H1 (cell line): ENCODE data around the gene ADGRG2. TPM values are rescaled to one million over a fixed set of nuclear protein-coding genes. Genes with fewer than 3 reads are reported as not detected.

ENCODE experiments used
- CTCF ChIA-PET: fragments of 300-600 bp; sonication (Branson Sonifier 250); formaldehyde crosslinking; loops from one replicate; lab custom pipeline; 2021; ENCODE audit not compliant: partially characterized antibody; lab: Charles Lee
- POLR2A ChIA-PET: fragments of 300-600 bp; sonication (Branson Sonifier 250); formaldehyde crosslinking; loops from one replicate; lab custom pipeline; 2021; ENCODE audit warnings: inconsistent platforms; ENCODE audit not compliant: partially characterized antibody; lab: Charles Lee
- DNase-seq, 2 experiments: peaks; one replicate each; pipeline versions ENCODE4 v3.0.0 to v3.0.0-alpha.2; 2010 to 2022; ENCODE audit warnings: low spot score in 2 of 2, low read depth in 1 of 2, mixed read lengths in 1 of 2
- FAIRE-seq: peaks from 2 replicates; lab custom pipeline; 2011; peaks lifted over from hg19 to GRCh38; lab: Jason Lieb, UNC
- H2AFZ ChIP-seq: 2 replicates; pipeline ENCODE4 v1.8.1; 2012; ENCODE audit warnings: low read length, inconsistent platforms
- H2AK5ac ChIP-seq: 2 replicates; pipeline ENCODE4 v1.6.1; 2013; ENCODE audit warnings: low read depth, low read length
- H2BK120ac ChIP-seq: replicated peaks from 2 replicates; pipeline ENCODE3; 2013; ENCODE audit warnings: low read depth, low read length, inconsistent platforms
- H2BK12ac ChIP-seq: 2 replicates; pipeline ENCODE4 v1.6.1; 2013; ENCODE audit warnings: low read depth, low read length
- H2BK15ac ChIP-seq: 2 replicates; pipeline ENCODE4 v1.6.1; 2013; ENCODE audit warnings: low read length
- H2BK20ac ChIP-seq: 2 replicates; pipeline ENCODE4 v1.6.1; 2013; ENCODE audit warnings: low read length
- H2BK5ac ChIP-seq: 2 replicates; pipeline ENCODE4 v1.6.1; 2013; ENCODE audit warnings: low read depth, low read length
- H3K14ac ChIP-seq: 2 replicates; pipeline ENCODE4 v1.6.1; 2013; ENCODE audit warnings: inconsistent platforms; ENCODE audit not compliant: insufficient read length
- H3K18ac ChIP-seq: 2 replicates; pipeline ENCODE4 v1.6.1; 2013; ENCODE audit warnings: low read length; ENCODE audit errors: extremely low read depth
- H3K23ac ChIP-seq: 2 replicates; pipeline ENCODE4 v1.6.1; 2013; ENCODE audit warnings: inconsistent platforms; ENCODE audit not compliant: insufficient read length
- H3K23me2 ChIP-seq: 2 replicates; pipeline ENCODE4 v1.6.1; 2013; ENCODE audit warnings: low read depth, low read length
- H3K27ac ChIP-seq: 2 replicates; pipeline ENCODE4 v1.6.1; 2011; ENCODE audit warnings: low read depth, low read length, inconsistent platforms
- H3K27me3 ChIP-seq, 4 experiments: replicated peaks in 1 of 4; 1 replicate in 1 of 4; 2 replicates in 3 of 4; pipeline versions ENCODE4 v1.6.1 to v1.8.1; 2011 to 2013; ENCODE audit warnings: low read length in 3 of 4, mild to moderate bottlenecking in 3 of 4, inconsistent platforms in 2 of 4, mixed read lengths in 2 of 4, moderate library complexity in 1 of 4; ENCODE audit not compliant: control insufficient read depth in 3 of 4, insufficient read depth in 3 of 4; ENCODE audit errors: extremely low read depth in 1 of 4
- H3K36me3 ChIP-seq, 4 experiments: 2 replicates each; pipeline versions ENCODE4 v1.6.1 to v1.8.1; 2011 to 2013; ENCODE audit warnings: mild to moderate bottlenecking in 4 of 4, low read length in 3 of 4, moderate library complexity in 2 of 4, control low read depth in 1 of 4, inconsistent platforms in 1 of 4; ENCODE audit not compliant: insufficient read depth in 4 of 4, control insufficient read depth in 2 of 4
- H3K4ac ChIP-seq: replicated peaks from 2 replicates; pipeline ENCODE3; 2013; ENCODE audit warnings: low read length, low read depth, mixed read lengths, inconsistent platforms; ENCODE audit not compliant: insufficient read length
- H3K4me1 ChIP-seq, 4 experiments: replicated peaks in 1 of 4; 1 replicate in 1 of 4; 2 replicates in 3 of 4; pipeline versions ENCODE4 v1.6.1 to v1.8.1; 2011 to 2013; ENCODE audit warnings: low read length in 3 of 4, inconsistent platforms in 2 of 4, mixed read lengths in 1 of 4; ENCODE audit not compliant: insufficient read depth in 4 of 4, control insufficient read depth in 3 of 4
- H3K4me2 ChIP-seq, 2 experiments: 2 replicates each; pipeline versions ENCODE4 v1.6.1 to v1.8.1; 2011 to 2013; ENCODE audit warnings: low read depth in 2 of 2, low read length in 2 of 2, control low read depth in 1 of 2, inconsistent platforms in 1 of 2, mild to moderate bottlenecking in 1 of 2; ENCODE audit not compliant: insufficient read depth in 1 of 2
- H3K4me3 ChIP-seq, 4 experiments: fragments of 200-600, 300-600 bp in 1 of 4; sonication (generic), shearing (Covaris generic), sonication (Bioruptor Twin) in 1 of 4; 2 replicates each; pipeline versions ENCODE4 v1.5.1 to v1.8.1; 2011 to 2016; ENCODE audit warnings: low read length in 4 of 4, low read depth in 3 of 4, control low read depth in 2 of 4, inconsistent platforms in 2 of 4, mild to moderate bottlenecking in 2 of 4, mixed read lengths in 1 of 4, moderate library complexity in 1 of 4; ENCODE audit not compliant: insufficient read depth in 2 of 4; ENCODE audit errors: extremely low read depth in 1 of 4
- H3K56ac ChIP-seq: replicated peaks from 2 replicates; pipeline ENCODE3; 2013; ENCODE audit warnings: low read depth, mild to moderate bottlenecking, mixed read lengths, low read length, inconsistent platforms; ENCODE audit not compliant: insufficient read length
- H3K79me1 ChIP-seq: 2 replicates; pipeline ENCODE4 v1.6.1; 2013; ENCODE audit warnings: low read depth, low read length, control low read depth
- H3K79me2 ChIP-seq, 2 experiments: 2 replicates each; pipeline versions ENCODE4 v1.6.1 to v1.8.1; 2012 to 2013; ENCODE audit warnings: low read length in 2 of 2, mild to moderate bottlenecking in 2 of 2, inconsistent platforms in 1 of 2; ENCODE audit not compliant: insufficient read depth in 2 of 2, control insufficient read depth in 1 of 2
- H3K9ac ChIP-seq, 4 experiments: replicated peaks in 1 of 4; 1 replicate in 1 of 4; 2 replicates in 3 of 4; pipeline versions ENCODE4 v1.6.1 to v1.8.1; 2011 to 2013; ENCODE audit warnings: low read depth in 3 of 4, low read length in 3 of 4, control low read depth in 2 of 4, mild to moderate bottlenecking in 2 of 4, moderate library complexity in 2 of 4, inconsistent platforms in 1 of 4; ENCODE audit errors: extremely low read depth in 1 of 4
- H3K9me3 ChIP-seq, 2 experiments: 2 replicates each; pipeline versions ENCODE4 v1.6.1 to v1.8.1; 2012 to 2013; ENCODE audit warnings: mild to moderate bottlenecking in 2 of 2, moderate library complexity in 2 of 2, control low read depth in 1 of 2, inconsistent platforms in 1 of 2, low read depth in 1 of 2, low read length in 1 of 2, mixed read lengths in 1 of 2; ENCODE audit not compliant: insufficient read depth in 2 of 2
- H4K20me1 ChIP-seq, 2 experiments: replicated peaks in 1 of 2; 2 replicates each; pipeline versions ENCODE3 to v1.8.1; 2011 to 2013; ENCODE audit warnings: inconsistent platforms in 2 of 2, low read length in 2 of 2, mild to moderate bottlenecking in 1 of 2; ENCODE audit not compliant: insufficient read depth in 2 of 2, control insufficient read depth in 1 of 2
- H4K5ac ChIP-seq: 2 replicates; pipeline ENCODE4 v1.6.1; 2013; ENCODE audit warnings: low read length, low read depth, mixed read lengths, inconsistent platforms; ENCODE audit not compliant: insufficient read length
- H4K8ac ChIP-seq: 2 replicates; pipeline ENCODE4 v1.8.0; 2013; ENCODE audit warnings: mild to moderate bottlenecking, moderate library complexity, low read length, inconsistent platforms; ENCODE audit not compliant: insufficient read depth; ENCODE audit errors: extremely low read depth
- H4K91ac ChIP-seq: replicated peaks from 2 replicates; pipeline ENCODE3; 2013; ENCODE audit warnings: low read length, mixed read lengths, inconsistent platforms; ENCODE audit not compliant: insufficient read length
- HDAC6 ChIP-seq: IDR thresholded peaks from one replicate; pipeline ENCODE4 v1.7.1; 2012; ENCODE audit warnings: low read depth, mild to moderate bottlenecking, inconsistent platforms, low read length, moderate library complexity
- RNF2 ChIP-seq: fragments of 200-900, 300-1000 bp; sonication (generic); IDR thresholded peaks from 2 replicates; pipeline ENCODE4 v1.7.1; 2016; ENCODE audit warnings: borderline replicate concordance, low read depth, mild to moderate bottlenecking, antibody characterized with exemption, low read length; ENCODE audit not compliant: poor library complexity, severe bottlenecking; ENCODE audit errors: missing control alignments
- TAF1 ChIP-seq: IDR thresholded peaks from 2 replicates; pipeline ENCODE4 v1.6.1; 2011; ENCODE audit warnings: mild to moderate bottlenecking, low read depth, low read length
- WGBS, 2 experiments: shearing (Covaris generic) in 1 of 2; methylation state at CpG; one replicate each; pipeline versions ENCODE4 v1.1.6 to v1.1.7; 2013 to 2015; ENCODE audit warnings: low lambda C conversion rate in 2 of 2, mixed read lengths in 2 of 2, inconsistent platforms in 1 of 2, low coverage in 1 of 2, missing lambda C conversion rate in 1 of 2; ENCODE audit not compliant: insufficient replicate concordance in 2 of 2, insufficient coverage in 1 of 2, insufficient read length in 1 of 2; ENCODE audit errors: extremely low coverage in 1 of 2, missing lambda C conversion rate in 1 of 2; 5-methylcytosine and 5-hydroxymethylcytosine counted together
- polyA plus RNA-seq, 7 experiments: library from polyadenylated mRNA; depleted of rRNA in 3 of 7; stranded (reverse) in 5 of 7; unstranded in 2 of 7; fragments of >200 nt in 5 of 7; fragments of 200-250 nt in 2 of 7; gene quantifications; 1 replicate in 5 of 7; 2 replicates in 1 of 7; 4 replicates in 1 of 7; pipeline versions ENCODE4 v1.2.1 to v1.2.3, GENCODE V29; 2011 to 2013; ENCODE audit warnings: missing spikeins in 2 of 7, mixed read lengths in 2 of 7
- total RNA-seq: library from RNA; stranded (reverse); fragmentation: NEBNext Ultra II Directional; extraction: Animal tissue kit (Norgen Biotek cat#: 25700); gene quantifications from 2 replicates; pipeline ENCODE4 v1.2.1, GENCODE V29; 2021
- TF ChIP-seq, protein P1 (sequence below), 3 experiments: IDR thresholded peaks; 1 replicate in 2 of 3; 2 replicates in 1 of 3; pipeline versions ENCODE4 v1.5.1 to v1.6.1; 2011; ENCODE audit warnings: low read length in 3 of 3, mild to moderate bottlenecking in 3 of 3, inconsistent platforms in 2 of 3, low read depth in 1 of 3, moderate library complexity in 1 of 3; ENCODE audit not compliant: insufficient read depth in 1 of 3; ENCODE audit errors: control extremely low read depth in 1 of 3
- TF ChIP-seq, protein P2 (sequence below): IDR thresholded peaks from 2 replicates; pipeline ENCODE4 v1.6.1; 2012; ENCODE audit warnings: inconsistent platforms

The ADGRG2 gene
- total and polyA plus RNA-seq, 2 of the 8 experiments (the other 6 are each of a cell fraction or from before 2014, with no cell fraction given) = 8.9 to 13.3 TPM

DNA sequence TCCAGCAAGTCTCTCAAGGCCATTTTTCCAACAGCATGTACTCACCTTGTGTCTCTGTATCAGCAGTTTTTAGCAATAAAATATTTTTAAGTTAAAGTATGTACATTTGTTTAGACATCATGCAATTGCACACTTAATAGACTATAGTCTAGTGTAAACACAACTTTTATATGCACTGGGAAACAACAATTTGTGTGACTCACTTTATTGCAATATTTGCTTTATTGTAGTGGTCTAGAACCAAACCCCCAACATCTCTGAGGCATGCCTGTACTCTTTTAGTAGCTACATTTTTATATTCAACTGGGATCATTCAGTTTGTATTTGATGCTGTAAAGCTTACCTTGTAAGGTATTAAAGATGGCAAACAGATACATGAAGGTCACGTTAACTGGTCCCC, 123.6 kb downstream of the ADGRG2 start:
- no peaks in the 10 kb centered on the region for H3K27me3 ChIP-seq
- no peak overlapping the region for H3K4me3 ChIP-seq
- no peaks in the 10 kb centered on the region for H3K9me3 ChIP-seq
- no peaks in the 10 kb centered on the region for H3K79me2 ChIP-seq
- DNase-seq (no peak), FAIRE-seq (no peak)
- H4K91ac ChIP-seq = no peak overlapping the region
- no peak overlapping the region for H2AFZ ChIP-seq
- no peak overlapping the region for H3K9ac ChIP-seq
- H3K79me1 ChIP-seq = no peaks in the 10 kb centered on the region
- no peak overlapping the region for H2BK120ac ChIP-seq
- no peaks in the 10 kb centered on the region for H4K20me1 ChIP-seq
- H3K4me1 ChIP-seq = peaks cover 0 to 5% (median 2%) of the 10 kb centered on the region in 4 experiments; a peak in 4 of 7 replicates
- H2BK20ac ChIP-seq = no peak overlapping the region
- no peak overlapping the region for H3K14ac ChIP-seq
- CTCF ChIA-PET = interaction anchor here (1.0 to 2.4 kb wide), 4 partner anchors 9 to 59 kb away, joined by 3 to 6 read pairs (median 4); no protein-coding TSS in a partner anchor
- TF ChIP-seq, protein P1, sequence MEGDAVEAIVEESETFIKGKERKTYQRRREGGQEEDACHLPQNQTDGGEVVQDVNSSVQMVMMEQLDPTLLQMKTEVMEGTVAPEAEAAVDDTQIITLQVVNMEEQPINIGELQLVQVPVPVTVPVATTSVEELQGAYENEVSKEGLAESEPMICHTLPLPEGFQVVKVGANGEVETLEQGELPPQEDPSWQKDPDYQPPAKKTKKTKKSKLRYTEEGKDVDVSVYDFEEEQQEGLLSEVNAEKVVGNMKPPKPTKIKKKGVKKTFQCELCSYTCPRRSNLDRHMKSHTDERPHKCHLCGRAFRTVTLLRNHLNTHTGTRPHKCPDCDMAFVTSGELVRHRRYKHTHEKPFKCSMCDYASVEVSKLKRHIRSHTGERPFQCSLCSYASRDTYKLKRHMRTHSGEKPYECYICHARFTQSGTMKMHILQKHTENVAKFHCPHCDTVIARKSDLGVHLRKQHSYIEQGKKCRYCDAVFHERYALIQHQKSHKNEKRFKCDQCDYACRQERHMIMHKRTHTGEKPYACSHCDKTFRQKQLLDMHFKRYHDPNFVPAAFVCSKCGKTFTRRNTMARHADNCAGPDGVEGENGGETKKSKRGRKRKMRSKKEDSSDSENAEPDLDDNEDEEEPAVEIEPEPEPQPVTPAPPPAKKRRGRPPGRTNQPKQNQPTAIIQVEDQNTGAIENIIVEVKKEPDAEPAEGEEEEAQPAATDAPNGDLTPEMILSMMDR (IDR thresholded peaks at IDR 0.05; ENCODE audit: control extremely low read depth in 1 of 3, insufficient read depth in 1 of 3, low read depth in 1 of 3, low read length in 3 of 3) = no peak
- TF ChIP-seq TAF1 (no peak), HDAC6 (no peak), RNF2 (no peak)
- TF ChIP-seq, protein P2, sequence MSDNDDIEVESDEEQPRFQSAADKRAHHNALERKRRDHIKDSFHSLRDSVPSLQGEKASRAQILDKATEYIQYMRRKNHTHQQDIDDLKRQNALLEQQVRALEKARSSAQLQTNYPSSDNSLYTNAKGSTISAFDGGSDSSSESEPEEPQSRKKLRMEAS = no peak
- no peak overlapping the region for H4K5ac ChIP-seq
- H3K4me2 ChIP-seq = no peak overlapping the region
- H2BK15ac ChIP-seq = no peak overlapping the region
- no peak overlapping the region for H2AK5ac ChIP-seq
- no peaks in the 10 kb centered on the region for H3K23me2 ChIP-seq
- no peak overlapping the region for H3K18ac ChIP-seq
- no peak overlapping the region for H3K27ac ChIP-seq
- no peak overlapping the region for H4K8ac ChIP-seq
- H3K36me3 ChIP-seq = peaks cover 0 to 3% (median 0%) of the 10 kb centered on the region in 4 experiments; a peak in 2 of 8 replicates
- POLR2A ChIA-PET = no interaction called here
- H3K56ac ChIP-seq = no peak overlapping the region
- H2BK5ac ChIP-seq = no peak overlapping the region
- no peak overlapping the region for H3K23ac ChIP-seq
- 92% methylated on average over 1 of the region's 1 CpG; no CpG with 5 or more reads in 1 of the 2 experiments for WGBS, 2 experiments
- no peak overlapping the region for H2BK12ac ChIP-seq
- no peak overlapping the region for H3K4ac ChIP-seq
